Measurements from ENCODE around the gene TPT1. TPM values are rescaled to one million over a fixed set of nuclear protein-coding genes. Genes with fewer than 3 reads are reported as not detected.

Gene TPT1
- total RNA-seq, 1 experiment from 2014 or later, result 1,963 TPM

DNA sequence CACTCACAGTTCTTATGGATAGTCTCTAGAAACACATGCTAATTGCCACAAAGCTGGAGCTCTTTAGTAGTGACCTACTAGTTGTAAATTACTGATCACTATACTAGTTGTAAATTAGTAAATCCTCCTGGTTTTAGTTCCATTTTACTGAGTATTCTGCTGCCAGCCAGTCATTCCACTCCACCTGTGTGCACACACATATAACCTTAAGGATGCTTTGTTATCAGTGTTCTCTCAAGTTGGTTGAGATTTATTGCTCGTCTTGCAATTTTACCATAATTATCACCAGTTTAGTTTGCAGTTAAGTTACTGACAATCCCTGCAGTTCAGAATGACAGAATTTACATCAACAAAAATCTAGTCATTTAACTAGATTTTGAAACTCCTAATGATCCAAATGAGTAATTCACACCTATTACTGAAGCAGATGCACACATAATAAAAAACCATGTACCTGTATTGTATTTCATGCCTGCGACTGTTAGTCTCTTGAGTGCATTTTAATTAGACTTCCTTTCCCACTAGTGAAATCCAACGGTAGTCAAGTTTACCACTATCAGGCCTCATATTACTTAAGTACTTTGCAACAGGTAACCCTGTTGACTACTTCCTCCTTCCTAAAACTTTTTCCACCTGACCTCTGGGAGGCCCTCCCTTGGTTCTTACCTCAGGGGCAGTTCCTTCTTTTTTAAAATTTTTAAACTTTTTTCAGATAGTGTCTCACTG is 7.6 kb downstream of the TPT1 start:
- DNase-seq (ENCODE audit: low spot score), result no peak
- BruUV-seq (replicated peaks), result no TSS peak
- Histone ChIP-seq H3K27me3 (replicated peaks; ENCODE audit: insufficient read depth, low read depth, low read length, poor library complexity) (no peaks in the 10 kb centered on the region), H3K4me3 (ENCODE audit: low read depth, low read length, poor library complexity, severe bottlenecking) (no peak overlapping the region), H3K4me1 (ENCODE audit: insufficient read depth, low read length, poor library complexity, severe bottlenecking) (peaks cover 97% of the 10 kb centered on the region), H3K27ac (ENCODE audit: low read depth, low read length, poor library complexity, severe bottlenecking) (peak overlapping the region; percentile 72), H3K9me3 (ENCODE audit: low read depth, low read length, poor library complexity, severe bottlenecking) (no peaks in the 10 kb centered on the region), H3K36me3 (ENCODE audit: insufficient read depth, low read length, poor library complexity, severe bottlenecking) (peaks cover 46% of the 10 kb centered on the region)
- CTCF ChIA-PET, result no interaction called here
- intact Hi-C loops (cut with micrococcal nuclease; ENCODE audit: unreplicated experiment), result no loop called here
- TF ChIP-seq CTCF (conservative IDR thresholded peaks at IDR 0.05; ENCODE audit: low read depth, low read length), result no peak
- POLR2A ChIA-PET (ENCODE audit: low non-redundant PET), result interaction anchor here (1.5 kb wide), 1 partner anchor 8 kb away, joined by 4 read pairs; the partner anchor contains the start of gene TPT1

DNA sequence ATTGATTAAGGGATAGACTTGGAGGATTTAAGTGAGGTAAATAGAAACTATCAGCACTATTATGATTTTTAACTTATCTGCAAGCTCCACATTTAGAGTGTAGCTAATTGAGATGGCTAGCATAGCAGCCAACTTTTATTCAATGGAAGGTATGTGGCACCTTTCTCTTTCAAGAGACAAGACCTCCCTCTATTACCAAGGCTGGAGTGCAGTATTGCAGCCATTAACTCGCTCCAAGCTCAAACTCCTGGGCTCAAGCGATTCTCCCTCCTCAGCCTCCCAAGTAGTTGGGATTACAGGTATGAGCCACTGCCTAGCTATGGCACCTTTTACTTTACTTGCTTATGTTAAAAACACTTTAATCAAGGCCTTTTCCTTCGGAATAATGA is 8.2 kb downstream of the TPT1 start:
- TF ChIP-seq CTCF (conservative IDR thresholded peaks at IDR 0.05; ENCODE audit: low read depth, low read length) (no peak), EZH2 (IDR thresholded peaks at IDR 0.05; ENCODE audit: borderline replicate concordance, low read depth, low read length, poor library complexity, severe bottlenecking) (no peak)
- peaks cover 40% of the 10 kb centered on the region for H3K36me3 ChIP-seq (ENCODE audit: insufficient read depth, low read length, poor library complexity, severe bottlenecking)
- peaks cover 93% of the 10 kb centered on the region for H3K4me1 ChIP-seq (ENCODE audit: insufficient read depth, low read length, poor library complexity, severe bottlenecking)
- H3K9me3 ChIP-seq (ENCODE audit: low read depth, low read length, poor library complexity, severe bottlenecking), result no peaks in the 10 kb centered on the region
- no peaks in the 10 kb centered on the region for H3K27me3 ChIP-seq (replicated peaks; ENCODE audit: insufficient read depth, low read depth, low read length, poor library complexity)
- intact Hi-C loops (cut with micrococcal nuclease; ENCODE audit: unreplicated experiment), result no loop called here
- no peak overlapping the region for H3K4me3 ChIP-seq (ENCODE audit: low read depth, low read length, poor library complexity, severe bottlenecking)
- peak overlapping the region; percentile 72 for H3K27ac ChIP-seq (ENCODE audit: low read depth, low read length, poor library complexity, severe bottlenecking)
- CTCF ChIA-PET, result interaction anchor here (0.7 kb wide), 1 partner anchor 175 kb away, joined by 3 read pairs; no protein-coding TSS in a partner anchor
- no TSS peak for BruUV-seq (replicated peaks)
- no peak for DNase-seq (ENCODE audit: low spot score)
- POLR2A ChIA-PET (ENCODE audit: low non-redundant PET), result interaction anchor here (0.6 to 1.5 kb wide), 2 partner anchors 9 to 21 kb away, joined by 4 to 6 read pairs; partner anchors contain the start of gene TPT1

DNA sequence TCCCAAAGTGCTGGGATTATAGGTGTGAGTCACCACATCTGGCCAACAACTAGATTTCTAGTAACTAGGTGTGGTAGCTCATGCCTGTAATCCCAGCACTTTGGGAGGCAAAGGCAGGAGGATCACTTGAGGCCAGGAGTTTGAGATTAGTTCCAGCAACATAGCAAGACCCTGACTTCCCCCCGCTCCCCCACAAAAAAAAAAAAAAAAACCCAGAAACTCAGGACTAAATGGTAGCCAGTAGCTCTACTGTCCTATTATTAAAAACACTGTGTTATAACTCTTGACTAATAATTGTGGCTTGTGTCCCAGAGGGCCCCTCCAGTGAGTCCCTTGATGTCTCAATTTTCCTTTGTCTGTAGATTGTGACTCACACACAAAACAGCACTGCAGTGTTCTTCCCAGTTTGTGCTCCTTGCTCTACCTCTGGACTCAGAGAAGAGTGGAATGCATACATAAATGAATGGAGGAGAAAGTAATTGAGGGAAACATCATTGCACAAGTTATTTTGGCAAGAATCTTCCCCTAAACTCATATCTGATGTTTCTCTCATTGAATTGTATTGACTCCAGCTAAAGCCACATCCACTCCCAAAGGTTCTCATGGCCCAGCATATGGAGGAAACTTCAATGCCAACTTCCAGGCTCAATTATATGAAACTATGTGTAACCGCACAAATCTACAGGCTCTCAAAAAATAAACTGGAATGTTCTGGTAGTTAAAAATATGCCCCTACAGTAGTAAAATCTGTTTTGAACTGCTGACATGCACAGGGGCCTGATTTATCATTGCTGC is 8.8 kb downstream of the TPT1 start:
- DNase-seq (ENCODE audit: low spot score), result peak; percentile 85
- BruUV-seq (replicated peaks), result no TSS peak
- ChIA-PET POLR2A (ENCODE audit: low non-redundant PET) (interaction anchor here (0.6 to 1.5 kb wide), 2 partner anchors 9 to 22 kb away, joined by 4 to 6 read pairs; partner anchors contain the start of gene TPT1), CTCF (interaction anchor here (0.6 to 0.7 kb wide), 3 partner anchors 8 to 1436 kb away, joined by 3 read pairs; no protein-coding TSS in a partner anchor)
- Histone ChIP-seq H3K4me3 (ENCODE audit: low read depth, low read length, poor library complexity, severe bottlenecking) (no peak overlapping the region), H3K27me3 (replicated peaks; ENCODE audit: insufficient read depth, low read depth, low read length, poor library complexity) (no peaks in the 10 kb centered on the region), H3K4me1 (ENCODE audit: insufficient read depth, low read length, poor library complexity, severe bottlenecking) (peaks cover 92% of the 10 kb centered on the region), H3K36me3 (ENCODE audit: insufficient read depth, low read length, poor library complexity, severe bottlenecking) (peaks cover 34% of the 10 kb centered on the region), H3K9me3 (ENCODE audit: low read depth, low read length, poor library complexity, severe bottlenecking) (no peaks in the 10 kb centered on the region), H3K27ac (ENCODE audit: low read depth, low read length, poor library complexity, severe bottlenecking) (peak overlapping the region; percentile 72)
- intact Hi-C loops (cut with micrococcal nuclease; ENCODE audit: unreplicated experiment), result no loop called here
- no peak for TF ChIP-seq CTCF (conservative IDR thresholded peaks at IDR 0.05; ENCODE audit: low read depth, low read length)
- no peak for TF ChIP-seq EZH2 (IDR thresholded peaks at IDR 0.05; ENCODE audit: borderline replicate concordance, low read depth, low read length, poor library complexity, severe bottlenecking)
